ENCODE measurements around the gene C11orf21. TPM values are rescaled to one million over a fixed set of nuclear protein-coding genes. Genes with fewer than 3 reads are reported as not detected.
A peak's percentile ranks its signal among the peaks of the same experiment; 100 is the strongest.

C11orf21 gene
- 2.4 TPM for total RNA-seq
- polyA plus RNA-seq: 18.9 TPM
- long read RNA-seq, donor 1: 0 reads
- long read RNA-seq, donor 2: 0 reads
- long read RNA-seq, donor 3, partial matches to known transcripts: 0 of 2 reads
- long read RNA-seq, donor 3, other reads (novel, unspliced or antisense): 0 of 2 reads
- long read RNA-seq, donor 4, partial matches to known transcripts: 0 of 2 reads
- long read RNA-seq, donor 4, other reads (novel, unspliced or antisense): 0 of 2 reads
- long read RNA-seq, donor 5, partial matches to known transcripts: 7 of 8 reads
- long read RNA-seq, donor 5, other reads (novel, unspliced or antisense): 0 of 8 reads
- long read RNA-seq, donor 6: 0 reads
- long read RNA-seq, donor 7: 0 reads
- long read RNA-seq, donor 8, partial matches to known transcripts: 0 of 2 reads
- long read RNA-seq, donor 8, other reads (novel, unspliced or antisense): 0 of 2 reads
- long read RNA-seq, donor 9, partial matches to known transcripts: 0 of 3 reads
- long read RNA-seq, donor 9, other reads (novel, unspliced or antisense): 0 of 3 reads
- long read RNA-seq, donor 10, partial matches to known transcripts: 0 of 1 reads
- long read RNA-seq, donor 10, other reads (novel, unspliced or antisense): 0 of 1 reads

DNA sequence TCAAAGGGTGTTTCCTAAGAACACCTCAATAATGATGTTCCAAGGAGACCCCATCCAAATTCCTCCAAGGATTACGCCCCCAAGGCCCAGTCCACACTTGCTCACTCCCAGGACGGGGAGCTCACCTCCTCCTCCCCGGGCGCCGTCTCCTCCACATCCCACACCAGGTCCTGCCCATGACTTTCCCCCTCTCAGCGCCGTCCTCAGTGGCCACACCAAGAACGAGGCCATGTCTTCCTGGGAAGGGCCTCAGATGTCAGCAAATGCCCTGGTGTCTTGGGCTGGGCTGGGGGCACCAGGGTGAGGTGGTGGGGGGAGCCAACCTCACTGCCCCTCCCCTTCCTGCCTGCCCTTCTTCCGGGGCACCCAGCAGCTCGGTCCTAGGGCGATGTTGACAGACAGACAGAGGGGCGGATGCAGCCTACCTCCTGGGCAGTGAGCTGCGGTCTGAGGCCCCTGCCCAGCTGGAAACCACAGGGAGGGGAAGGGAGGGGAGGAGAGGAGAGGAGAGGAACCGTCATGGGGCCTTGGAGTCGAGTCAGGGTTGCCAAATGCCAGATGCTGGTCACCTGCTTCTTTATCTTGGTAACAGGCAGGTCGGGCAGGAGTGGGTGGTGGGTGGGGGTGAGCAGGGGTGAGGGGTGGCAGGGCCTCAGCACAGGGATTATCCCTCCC lies at the start of gene C11orf21, which contains the start of gene TSPAN32:
Gene C11orf21 (minus strand): TSS at position 288 of the 675 bp plus-strand sequence. CDS start 110 bp downstream, at position 178.
Gene TSPAN32 (plus strand): TSS at position 383 of the 675 bp plus-strand sequence. CDS start 137 bp downstream, at position 520.
- Histone ChIP-seq H3K4me1 (ENCODE audit: control insufficient read depth in 2 of 2, insufficient read depth in 2 of 2, low read length in 2 of 2) (peaks cover 16 to 65% of the 10 kb centered on the region in 2 donors), H3K9me3 (ENCODE audit: control insufficient read depth in 2 of 2, insufficient read depth in 1 of 2, low read length in 1 of 2) (peaks cover 0 to 3% of the 10 kb centered on the region in 2 donors), H3K4me3 (ENCODE audit: low read length in 2 of 2) (peak within 1 kb of the TSS; percentile 37 to 60), H3K27ac (ENCODE audit: low read depth in 1 of 2, low read length in 1 of 2) (peak within 1 kb of the TSS; percentile 68 to 69), H3K36me3 (ENCODE audit: control insufficient read depth in 2 of 2, insufficient read depth in 2 of 2, low read length in 1 of 2) (peaks cover 0 to 7% of the 10 kb centered on the region in 2 donors), H3K27me3 (ENCODE audit: control insufficient read depth in 2 of 2, insufficient read depth in 1 of 2, low read length in 1 of 2) (no peaks in the 10 kb centered on the region)
- peak in 8 of 9 donors; percentile 44 to 69 (median 53) for DNase-seq (ENCODE audit: low read depth in 6 of 9, low spot score in 9 of 9)
- 15% methylated on average over 16 of the region's 16 CpGs for WGBS

- no peak for DNase-seq (ENCODE audit: low read depth in 6 of 9, low spot score in 9 of 9)
- H3K4me3 ChIP-seq (ENCODE audit: low read length in 2 of 2): no peak overlapping the region
- WGBS: 98% methylated on average over 1 of the region's 1 CpG
- H3K27ac ChIP-seq (ENCODE audit: low read depth in 1 of 2, low read length in 1 of 2): no peak overlapping the region
- peaks cover 0 to 2% of the 10 kb centered on the region in 2 donors for H3K27me3 ChIP-seq (ENCODE audit: control insufficient read depth in 2 of 2, insufficient read depth in 1 of 2, low read length in 1 of 2)
- no peaks in the 10 kb centered on the region for H3K36me3 ChIP-seq (ENCODE audit: control insufficient read depth in 2 of 2, insufficient read depth in 2 of 2, low read length in 1 of 2)
- no peaks in the 10 kb centered on the region for H3K4me1 ChIP-seq (ENCODE audit: control insufficient read depth in 2 of 2, insufficient read depth in 2 of 2, low read length in 2 of 2)
- H3K9me3 ChIP-seq (ENCODE audit: control insufficient read depth in 2 of 2, insufficient read depth in 1 of 2, low read length in 1 of 2): peaks cover 0 to 17% of the 10 kb centered on the region in 2 donors
Observed at GRCh38 chr11:2348986-2349385, 47.3 kb upstream of the C11orf21 start.

DNA sequence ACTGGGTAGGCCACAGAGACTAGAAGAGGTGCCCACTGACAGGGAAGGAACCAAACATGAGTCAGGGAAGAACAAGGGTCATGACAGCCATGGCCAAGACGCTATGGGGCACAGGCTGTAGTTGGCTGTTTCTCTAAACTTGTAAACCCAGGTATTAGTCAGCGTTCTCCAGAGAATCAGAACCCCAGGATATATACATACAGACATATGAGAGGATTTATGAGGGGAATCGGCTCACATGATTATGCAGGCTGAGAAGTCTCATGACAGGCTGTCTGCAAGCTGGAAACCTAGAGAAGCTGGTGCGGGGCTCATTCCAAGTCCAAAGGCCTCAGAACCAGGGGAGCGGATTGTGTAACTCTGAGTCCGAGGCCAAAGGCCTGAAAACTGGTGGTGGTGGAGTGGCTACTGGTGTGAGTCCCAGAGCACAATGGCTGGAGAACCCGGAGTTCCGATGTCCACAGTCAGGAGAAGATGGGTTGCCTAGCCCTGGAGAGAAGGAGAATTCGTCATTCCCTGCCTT lies 45.7 kb upstream of the C11orf21 start:
- Histone ChIP-seq H3K27me3 (ENCODE audit: control insufficient read depth in 2 of 2, insufficient read depth in 1 of 2, low read length in 1 of 2) (peaks cover 0 to 2% of the 10 kb centered on the region in 2 donors), H3K36me3 (ENCODE audit: control insufficient read depth in 2 of 2, insufficient read depth in 2 of 2, low read length in 1 of 2) (no peaks in the 10 kb centered on the region), H3K4me3 (ENCODE audit: low read length in 2 of 2) (no peak overlapping the region), H3K4me1 (ENCODE audit: control insufficient read depth in 2 of 2, insufficient read depth in 2 of 2, low read length in 2 of 2) (no peaks in the 10 kb centered on the region), H3K27ac (ENCODE audit: low read depth in 1 of 2, low read length in 1 of 2) (no peak overlapping the region), H3K9me3 (ENCODE audit: control insufficient read depth in 2 of 2, insufficient read depth in 1 of 2, low read length in 1 of 2) (peaks cover 0 to 20% of the 10 kb centered on the region in 2 donors)
- no peak for DNase-seq (ENCODE audit: low read depth in 6 of 9, low spot score in 9 of 9)
- 96% methylated on average over 9 of the region's 9 CpGs for WGBS

GRCh38 chr11:2346586-2347307 lies 45.0 kb upstream of the C11orf21 start:
- Histone ChIP-seq H3K9me3 (ENCODE audit: control insufficient read depth in 2 of 2, insufficient read depth in 1 of 2, low read length in 1 of 2) (peaks cover 0 to 20% of the 10 kb centered on the region in 2 donors), H3K4me3 (ENCODE audit: low read length in 2 of 2) (no peak overlapping the region), H3K4me1 (ENCODE audit: control insufficient read depth in 2 of 2, insufficient read depth in 2 of 2, low read length in 2 of 2) (no peaks in the 10 kb centered on the region), H3K27ac (ENCODE audit: low read depth in 1 of 2, low read length in 1 of 2) (no peak overlapping the region), H3K36me3 (ENCODE audit: control insufficient read depth in 2 of 2, insufficient read depth in 2 of 2, low read length in 1 of 2) (no peaks in the 10 kb centered on the region), H3K27me3 (ENCODE audit: control insufficient read depth in 2 of 2, insufficient read depth in 1 of 2, low read length in 1 of 2) (peaks cover 0 to 2% of the 10 kb centered on the region in 2 donors)
- DNase-seq (ENCODE audit: low read depth in 6 of 9, low spot score in 9 of 9): no peak
- WGBS: 91% methylated on average over 10 of the region's 10 CpGs

- H3K36me3 ChIP-seq (ENCODE audit: control insufficient read depth in 2 of 2, insufficient read depth in 2 of 2, low read length in 1 of 2): no peaks in the 10 kb centered on the region
- no peak overlapping the region for H3K27ac ChIP-seq (ENCODE audit: low read depth in 1 of 2, low read length in 1 of 2)
- no peaks in the 10 kb centered on the region for H3K4me1 ChIP-seq (ENCODE audit: control insufficient read depth in 2 of 2, insufficient read depth in 2 of 2, low read length in 2 of 2)
- H3K4me3 ChIP-seq (ENCODE audit: low read length in 2 of 2): no peak overlapping the region
- no peak for DNase-seq (ENCODE audit: low read depth in 6 of 9, low spot score in 9 of 9)
- peaks cover 0 to 20% of the 10 kb centered on the region in 2 donors for H3K9me3 ChIP-seq (ENCODE audit: control insufficient read depth in 2 of 2, insufficient read depth in 1 of 2, low read length in 1 of 2)
- WGBS: 92% methylated on average over 4 of the region's 4 CpGs
- H3K27me3 ChIP-seq (ENCODE audit: control insufficient read depth in 2 of 2, insufficient read depth in 1 of 2, low read length in 1 of 2): peaks cover 0 to 2% of the 10 kb centered on the region in 2 donors
Observed at GRCh38 chr11:2346014-2346413, 44.3 kb upstream of the C11orf21 start.

DNA sequence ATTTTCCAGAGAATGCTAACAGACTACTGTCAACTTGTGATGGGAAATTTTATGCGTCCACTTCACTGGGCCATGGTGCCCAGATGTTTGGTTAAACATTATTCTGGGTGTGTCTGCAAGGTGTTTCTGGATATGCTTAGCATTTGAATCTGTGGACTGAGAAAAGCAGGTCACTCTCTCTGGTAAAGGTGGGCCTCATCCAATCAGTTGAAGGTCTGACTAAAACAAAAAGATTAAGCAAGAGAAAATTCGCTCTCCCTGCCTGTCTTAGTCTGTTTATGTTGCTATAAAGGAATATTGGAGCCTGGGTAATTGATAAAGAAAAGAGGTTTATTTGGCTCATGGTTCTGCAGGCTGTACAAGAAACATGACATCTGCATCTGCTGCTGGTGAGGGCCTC lies 43.3 kb upstream of the C11orf21 start:
- H3K4me3 ChIP-seq (ENCODE audit: low read length in 2 of 2): no peak overlapping the region
- H3K4me1 ChIP-seq (ENCODE audit: control insufficient read depth in 2 of 2, insufficient read depth in 2 of 2, low read length in 2 of 2): no peaks in the 10 kb centered on the region
- H3K9me3 ChIP-seq (ENCODE audit: control insufficient read depth in 2 of 2, insufficient read depth in 1 of 2, low read length in 1 of 2): peaks cover 0 to 20% of the 10 kb centered on the region in 2 donors
- WGBS: 93% methylated on average over 2 of the region's 2 CpGs
- DNase-seq (ENCODE audit: low read depth in 6 of 9, low spot score in 9 of 9): no peak
- peaks cover 0 to 2% of the 10 kb centered on the region in 2 donors for H3K27me3 ChIP-seq (ENCODE audit: control insufficient read depth in 2 of 2, insufficient read depth in 1 of 2, low read length in 1 of 2)
- H3K36me3 ChIP-seq (ENCODE audit: control insufficient read depth in 2 of 2, insufficient read depth in 2 of 2, low read length in 1 of 2): no peaks in the 10 kb centered on the region
- H3K27ac ChIP-seq (ENCODE audit: low read depth in 1 of 2, low read length in 1 of 2): no peak overlapping the region

GRCh38 chr11:2343502-2343901 lies 41.8 kb upstream of the C11orf21 start:
- H3K9me3 ChIP-seq (ENCODE audit: control insufficient read depth in 2 of 2, insufficient read depth in 1 of 2, low read length in 1 of 2): peaks cover 0 to 13% of the 10 kb centered on the region in 2 donors
- no peaks in the 10 kb centered on the region for H3K4me1 ChIP-seq (ENCODE audit: control insufficient read depth in 2 of 2, insufficient read depth in 2 of 2, low read length in 2 of 2)
- no peaks in the 10 kb centered on the region for H3K36me3 ChIP-seq (ENCODE audit: control insufficient read depth in 2 of 2, insufficient read depth in 2 of 2, low read length in 1 of 2)
- H3K27me3 ChIP-seq (ENCODE audit: control insufficient read depth in 2 of 2, insufficient read depth in 1 of 2, low read length in 1 of 2): no peaks in the 10 kb centered on the region
- no peak for DNase-seq (ENCODE audit: low read depth in 6 of 9, low spot score in 9 of 9)
- 88% methylated on average over 4 of the region's 4 CpGs for WGBS
- H3K4me3 ChIP-seq (ENCODE audit: low read length in 2 of 2): no peak overlapping the region
- no peak overlapping the region for H3K27ac ChIP-seq (ENCODE audit: low read depth in 1 of 2, low read length in 1 of 2)

DNA sequence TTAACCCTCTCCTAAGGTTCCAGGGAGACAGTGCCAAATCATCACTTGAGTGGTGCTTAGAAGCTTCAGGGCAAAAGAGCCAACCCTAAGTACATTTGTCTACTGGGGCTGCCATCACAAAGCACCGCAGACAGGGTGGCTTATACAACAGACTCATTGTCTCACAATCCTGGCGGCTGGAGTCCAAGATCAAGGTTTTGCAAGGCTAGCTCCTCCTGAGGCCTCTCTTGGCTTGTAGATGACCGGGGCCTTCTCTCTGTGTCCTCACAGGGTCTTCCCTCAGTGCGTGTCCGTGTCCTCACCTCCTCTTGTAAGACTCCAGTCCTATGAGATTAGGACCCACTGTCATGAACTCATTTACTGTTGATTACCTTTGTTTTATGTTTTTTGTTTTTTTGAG lies 41.3 kb upstream of the C11orf21 start:
- 96% methylated on average over 5 of the region's 5 CpGs for WGBS

More for the DNA sequence above, 41.3 kb upstream of the C11orf21 start:
- Histone ChIP-seq H3K27me3 (ENCODE audit: control insufficient read depth in 2 of 2, insufficient read depth in 1 of 2, low read length in 1 of 2) (no peaks in the 10 kb centered on the region), H3K27ac (ENCODE audit: low read depth in 1 of 2, low read length in 1 of 2) (no peak overlapping the region), H3K4me3 (ENCODE audit: low read length in 2 of 2) (no peak overlapping the region), H3K36me3 (ENCODE audit: control insufficient read depth in 2 of 2, insufficient read depth in 2 of 2, low read length in 1 of 2) (no peaks in the 10 kb centered on the region), H3K4me1 (ENCODE audit: control insufficient read depth in 2 of 2, insufficient read depth in 2 of 2, low read length in 2 of 2) (no peaks in the 10 kb centered on the region), H3K9me3 (ENCODE audit: control insufficient read depth in 2 of 2, insufficient read depth in 1 of 2, low read length in 1 of 2) (peaks cover 0 to 13% of the 10 kb centered on the region in 2 donors)
- DNase-seq (ENCODE audit: low read depth in 6 of 9, low spot score in 9 of 9): no peak

Measured in thymus (tissue), 14 donors.